SK-N-MC (cell line): ENCODE measurements around the gene PRRC1.

Experiments
- EZH2 ChIP-seq: fragments of 200-600 bp; sonication (generic); IDR thresholded peaks from one replicate; pipeline ENCODE4 v1.6.1; 2017; ENCODE audit warnings: antibody characterized with exemption
- POLR2AphosphoS5 ChIP-seq: IDR thresholded peaks from 2 replicates; pipeline ENCODE4 v1.6.1; 2012; ENCODE audit warnings: mild to moderate bottlenecking, low read depth, low read length, borderline replicate concordance

- TF ChIP-seq EZH2: no peak
- no peak for TF ChIP-seq POLR2AphosphoS5
Observed at GRCh38 chr5:127558273-127558672, 40.8 kb downstream of the PRRC1 start.
